ENCODE results near the gene SLC7A9. TPM values are rescaled to one million over a fixed set of nuclear protein-coding genes. Genes with fewer than 3 reads are reported as not detected.

Gene SLC7A9
- total RNA-seq, 2 donors from 2014 or later: 3.0 TPM; not detected in 1

GRCh38 chr19:32877323-32877912, 7.9 kb upstream of the SLC7A9 start:
- intact Hi-C loops (cut with DNase I): no loop called here
- no peaks in the 10 kb centered on the region for H3K36me3 ChIP-seq
- no peak for TF ChIP-seq CTCF (IDR thresholded peaks at IDR 0.05)
- no peaks in the 10 kb centered on the region for H3K27me3 ChIP-seq
- no peak for DNase-seq
- H3K4me1 ChIP-seq: no peaks in the 10 kb centered on the region
- no peak overlapping the region for H3K4me3 ChIP-seq
- H3K9me3 ChIP-seq: no peaks in the 10 kb centered on the region
- H3K9ac ChIP-seq (ENCODE audit: low read depth in 2 of 2, low read length in 2 of 2): no peak overlapping the region
- no peak overlapping the region for H3K27ac ChIP-seq

- H3K4me3 ChIP-seq: no peak overlapping the region
- no peak overlapping the region for H3K9ac ChIP-seq (ENCODE audit: low read depth in 2 of 2, low read length in 2 of 2)
- H3K36me3 ChIP-seq: no peaks in the 10 kb centered on the region
- intact Hi-C loops (cut with DNase I): no loop called here
- H3K4me1 ChIP-seq: no peaks in the 10 kb centered on the region
- no peaks in the 10 kb centered on the region for H3K9me3 ChIP-seq
- no peak overlapping the region for H3K27ac ChIP-seq
- no peak for TF ChIP-seq CTCF (IDR thresholded peaks at IDR 0.05)
- H3K27me3 ChIP-seq: no peaks in the 10 kb centered on the region
- DNase-seq: peak; percentile 27
Measured at GRCh38 chr19:32876919-32877285, 7.3 kb upstream of the SLC7A9 start.

- no peak overlapping the region for H3K4me3 ChIP-seq
- peak; percentile 26 for DNase-seq
- no peak overlapping the region for H3K27ac ChIP-seq
- H3K36me3 ChIP-seq: no peaks in the 10 kb centered on the region
- TF ChIP-seq CTCF (IDR thresholded peaks at IDR 0.05): no peak
- intact Hi-C loops (cut with DNase I): no loop called here
- no peaks in the 10 kb centered on the region for H3K4me1 ChIP-seq
- H3K9ac ChIP-seq (ENCODE audit: low read depth in 2 of 2, low read length in 2 of 2): no peak overlapping the region
- no peaks in the 10 kb centered on the region for H3K27me3 ChIP-seq
- H3K9me3 ChIP-seq: no peaks in the 10 kb centered on the region
Measured at GRCh38 chr19:32876236-32876918, 6.8 kb upstream of the SLC7A9 start.

- DNase-seq: no peak
- intact Hi-C loops (cut with DNase I): no loop called here
Measured at GRCh38 chr19:32875428-32875827, 5.9 kb upstream of the SLC7A9 start.

GRCh38 chr19:32874605-32875004, 5.0 kb upstream of the SLC7A9 start:
- DNase-seq: no peak
- Histone ChIP-seq H3K9me3 (no peaks in the 10 kb centered on the region), H3K4me1 (no peaks in the 10 kb centered on the region), H3K9ac (ENCODE audit: low read depth in 2 of 2, low read length in 2 of 2) (no peak overlapping the region), H3K27ac (no peak overlapping the region), H3K4me3 (no peak overlapping the region), H3K36me3 (no peaks in the 10 kb centered on the region), H3K27me3 (no peaks in the 10 kb centered on the region)
- intact Hi-C loops (cut with DNase I): no loop called here
- TF ChIP-seq CTCF (IDR thresholded peaks at IDR 0.05): no peak

More at GRCh38 chr19:32875428-32875827, 5.9 kb upstream of the SLC7A9 start:
- H3K9ac ChIP-seq (ENCODE audit: low read depth in 2 of 2, low read length in 2 of 2): no peak overlapping the region
- H3K27me3 ChIP-seq: no peaks in the 10 kb centered on the region
- no peak overlapping the region for H3K27ac ChIP-seq
- no peak for TF ChIP-seq CTCF (IDR thresholded peaks at IDR 0.05)
- no peaks in the 10 kb centered on the region for H3K4me1 ChIP-seq
- no peak overlapping the region for H3K4me3 ChIP-seq
- no peaks in the 10 kb centered on the region for H3K9me3 ChIP-seq
- H3K36me3 ChIP-seq: no peaks in the 10 kb centered on the region
